T-helper 2 cell treated with Interferon-gamma antibody and Interleukin-4, amounts not matched to agents 5 μg/mL and 100 μg/mL, for 36 hours (primary cell): ENCODE data around the gene GAS2.
A peak's percentile ranks its signal among the peaks of the same experiment; 100 is the strongest.

Experiments
- DNase-seq: peaks from one replicate; pipeline ENCODE4 v3.0.0; 2021; ENCODE audit warnings: low spot score
- H3K27ac Mint-ChIP-seq: one replicate; pipeline ENCODE4 v1.8.0; 2021; ENCODE audit warnings: mild to moderate bottlenecking, mixed read lengths
- H3K27me3 Mint-ChIP-seq: one replicate; pipeline ENCODE4 v1.8.0; 2021; ENCODE audit warnings: low read depth, mixed read lengths
- H3K36me3 Mint-ChIP-seq: one replicate; pipeline ENCODE4 v1.8.0; 2021; ENCODE audit warnings: low read depth, mixed read lengths
- H3K4me1 Mint-ChIP-seq: one replicate; pipeline ENCODE4 v1.8.0; 2021; ENCODE audit warnings: low read depth, mixed read lengths
- H3K4me3 Mint-ChIP-seq: one replicate; pipeline ENCODE4 v1.8.0; 2022; ENCODE audit warnings: mild to moderate bottlenecking, moderate library complexity, mixed read lengths
- H3K9me3 Mint-ChIP-seq: one replicate; pipeline ENCODE4 v1.8.0; 2021; ENCODE audit warnings: mixed read lengths

Gene GAS2

GRCh38 chr11:22768281-22768680 lies 101.9 kb downstream of the GAS2 start:
- Mint-ChIP-seq H3K27me3 (no peaks in the 10 kb centered on the region), H3K36me3 (no peaks in the 10 kb centered on the region), H3K27ac (no peak overlapping the region), H3K4me3 (no peak overlapping the region), H3K4me1 (no peaks in the 10 kb centered on the region), H3K9me3 (no peaks in the 10 kb centered on the region)
- DNase-seq: no peak

- H3K36me3 Mint-ChIP-seq: no peaks in the 10 kb centered on the region
- H3K4me1 Mint-ChIP-seq: no peaks in the 10 kb centered on the region
- DNase-seq: no peak
- no peaks in the 10 kb centered on the region for H3K27me3 Mint-ChIP-seq
- H3K9me3 Mint-ChIP-seq: no peaks in the 10 kb centered on the region
- H3K4me3 Mint-ChIP-seq: no peak overlapping the region
- no peak overlapping the region for H3K27ac Mint-ChIP-seq
These were observed 102.7 kb downstream of the GAS2 start for GRCh38 chr11:22769081-22769480.

DNA sequence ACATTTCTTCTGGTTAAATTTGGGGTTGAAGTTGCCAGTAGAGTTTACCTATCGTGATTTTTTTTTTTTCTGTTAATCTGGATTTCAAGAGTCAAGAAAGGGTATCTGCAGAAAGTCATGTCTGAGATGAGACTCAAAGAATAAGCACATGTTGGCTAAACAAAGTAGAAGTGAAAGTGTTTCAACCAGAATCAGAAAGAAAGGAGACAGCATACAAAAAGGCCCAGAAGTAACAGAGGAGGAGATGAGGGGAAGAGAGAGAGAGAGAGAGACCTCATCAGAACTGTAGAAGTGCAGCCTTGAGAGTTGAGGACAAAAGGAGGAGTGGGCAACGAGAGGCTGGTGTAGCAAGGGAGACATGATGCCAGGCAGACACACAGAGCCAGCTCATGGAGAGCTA lies 108.3 kb downstream of the GAS2 start:
- Mint-ChIP-seq H3K9me3 (no peaks in the 10 kb centered on the region), H3K4me3 (no peak overlapping the region), H3K4me1 (peaks cover 3% of the 10 kb centered on the region), H3K36me3 (no peaks in the 10 kb centered on the region), H3K27me3 (peaks cover 4% of the 10 kb centered on the region), H3K27ac (peak overlapping the region; percentile 6)
- DNase-seq: no peak

- no peak overlapping the region for H3K27ac Mint-ChIP-seq
- no peak for DNase-seq
- H3K4me3 Mint-ChIP-seq: no peak overlapping the region
- no peaks in the 10 kb centered on the region for H3K9me3 Mint-ChIP-seq
- H3K4me1 Mint-ChIP-seq: peaks cover 3% of the 10 kb centered on the region
- no peaks in the 10 kb centered on the region for H3K36me3 Mint-ChIP-seq
- H3K27me3 Mint-ChIP-seq: peaks cover 4% of the 10 kb centered on the region
These were observed 108.8 kb downstream of the GAS2 start for GRCh38 chr11:22775248-22775647.

GRCh38 chr11:22778642-22779041 lies 112.2 kb downstream of the GAS2 start:
- DNase-seq: no peak
- no peak overlapping the region for H3K4me3 Mint-ChIP-seq
- no peaks in the 10 kb centered on the region for H3K9me3 Mint-ChIP-seq
- H3K27me3 Mint-ChIP-seq: peaks cover 4% of the 10 kb centered on the region
- peaks cover 7% of the 10 kb centered on the region for H3K4me1 Mint-ChIP-seq
- H3K36me3 Mint-ChIP-seq: no peaks in the 10 kb centered on the region
- no peak overlapping the region for H3K27ac Mint-ChIP-seq

DNA sequence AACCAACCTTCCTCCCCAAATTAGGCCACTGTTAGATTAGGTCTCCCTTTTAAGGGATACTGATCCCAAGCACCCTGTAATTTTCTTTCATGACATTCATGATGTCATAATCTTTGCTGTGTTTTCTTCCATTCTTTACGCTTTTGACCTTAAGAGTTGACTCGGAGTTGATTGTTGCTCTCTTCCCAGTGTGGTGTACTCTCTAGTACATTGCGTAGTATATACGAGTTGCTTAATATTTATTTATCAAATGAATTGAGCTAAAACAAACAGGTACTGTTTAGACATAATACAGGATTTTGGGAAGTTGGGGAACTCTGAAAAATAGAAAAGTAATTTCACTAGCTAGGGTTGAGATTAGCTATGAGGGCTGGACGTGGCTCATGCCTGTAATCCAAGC lies 113.4 kb downstream of the GAS2 start:
- Mint-ChIP-seq H3K27me3 (peaks cover 1% of the 10 kb centered on the region), H3K4me1 (peaks cover 4% of the 10 kb centered on the region), H3K27ac (no peak overlapping the region), H3K4me3 (no peak overlapping the region), H3K36me3 (no peaks in the 10 kb centered on the region), H3K9me3 (no peaks in the 10 kb centered on the region)
- DNase-seq: no peak

- Mint-ChIP-seq H3K27me3 (no peaks in the 10 kb centered on the region), H3K36me3 (no peaks in the 10 kb centered on the region), H3K4me1 (peaks cover 4% of the 10 kb centered on the region), H3K9me3 (no peaks in the 10 kb centered on the region), H3K27ac (no peak overlapping the region), H3K4me3 (no peak overlapping the region)
- DNase-seq: no peak
These were observed 114.7 kb downstream of the GAS2 start for GRCh38 chr11:22780952-22781593.

- Mint-ChIP-seq H3K36me3 (no peaks in the 10 kb centered on the region), H3K27ac (no peak overlapping the region), H3K9me3 (no peaks in the 10 kb centered on the region), H3K4me1 (peaks cover 4% of the 10 kb centered on the region), H3K27me3 (no peaks in the 10 kb centered on the region), H3K4me3 (no peak overlapping the region)
- DNase-seq: no peak
These were observed 118.8 kb downstream of the GAS2 start for GRCh38 chr11:22785251-22785650.

- Mint-ChIP-seq H3K27me3 (no peaks in the 10 kb centered on the region), H3K36me3 (no peaks in the 10 kb centered on the region), H3K4me3 (no peak overlapping the region), H3K4me1 (peaks cover 2% of the 10 kb centered on the region), H3K27ac (no peak overlapping the region), H3K9me3 (no peaks in the 10 kb centered on the region)
- DNase-seq: no peak
These were observed 120.1 kb downstream of the GAS2 start for GRCh38 chr11:22786475-22786874.

GRCh38 chr11:22787055-22787454 lies 120.6 kb downstream of the GAS2 start:
- Mint-ChIP-seq H3K36me3 (no peaks in the 10 kb centered on the region), H3K27me3 (no peaks in the 10 kb centered on the region), H3K9me3 (no peaks in the 10 kb centered on the region), H3K27ac (no peak overlapping the region), H3K4me3 (no peak overlapping the region), H3K4me1 (peaks cover 2% of the 10 kb centered on the region)
- no peak for DNase-seq

DNA sequence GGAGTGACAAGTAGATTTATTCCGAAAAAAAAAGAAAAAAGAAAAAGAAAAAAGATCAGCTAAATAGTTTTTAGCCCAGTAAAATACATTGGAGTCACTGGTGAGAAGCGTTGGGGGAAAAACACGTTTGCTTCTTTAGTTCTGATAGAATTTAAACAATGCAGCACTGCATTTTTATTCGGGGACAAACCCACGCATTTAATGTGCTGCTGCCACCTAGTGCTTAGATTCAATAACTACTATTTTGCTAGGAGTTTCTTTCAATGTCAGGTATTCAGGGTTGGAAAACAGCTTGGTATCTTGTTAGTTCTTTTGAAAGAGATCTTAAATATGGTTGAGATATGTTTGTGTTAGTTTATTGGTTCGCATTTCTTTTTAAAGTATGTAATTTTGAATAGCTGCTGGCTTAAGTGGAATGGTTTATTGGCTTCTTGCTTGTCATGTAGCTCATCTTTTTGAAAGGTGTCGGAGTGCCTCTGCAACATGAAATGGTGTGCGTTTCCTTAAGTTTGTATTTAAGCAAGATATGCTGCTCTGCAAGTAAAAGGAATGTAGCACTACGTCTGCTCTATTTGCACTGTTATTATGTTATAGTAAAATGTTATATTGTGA lies 121.2 kb downstream of the GAS2 start:
- H3K36me3 Mint-ChIP-seq: no peaks in the 10 kb centered on the region
- DNase-seq: no peak
- no peaks in the 10 kb centered on the region for H3K9me3 Mint-ChIP-seq
- no peaks in the 10 kb centered on the region for H3K27me3 Mint-ChIP-seq
- H3K4me1 Mint-ChIP-seq: peaks cover 2% of the 10 kb centered on the region
- no peak overlapping the region for H3K27ac Mint-ChIP-seq
- H3K4me3 Mint-ChIP-seq: no peak overlapping the region

DNA sequence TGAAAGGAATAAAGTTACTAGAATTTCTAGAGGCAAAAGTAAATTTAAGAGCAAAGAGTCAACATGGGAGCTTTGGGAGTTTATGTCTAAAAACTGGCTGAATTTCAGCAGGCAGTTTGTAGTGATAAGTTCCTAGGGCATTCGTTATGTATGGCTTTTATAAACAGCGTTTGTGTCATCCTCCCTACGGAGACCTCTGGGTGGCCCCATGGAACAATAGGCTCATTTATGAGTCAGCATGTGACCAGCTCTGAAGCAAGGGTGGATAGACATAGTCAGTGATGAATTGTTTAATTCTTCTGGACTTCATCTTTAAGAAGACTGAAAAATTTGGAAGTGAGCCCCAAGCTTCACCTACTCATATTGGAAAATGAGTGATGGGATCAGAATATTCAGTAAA lies 126.1 kb downstream of the GAS2 start:
- H3K27me3 Mint-ChIP-seq: peaks cover 2% of the 10 kb centered on the region
- H3K36me3 Mint-ChIP-seq: no peaks in the 10 kb centered on the region
- no peak for DNase-seq
- no peak overlapping the region for H3K27ac Mint-ChIP-seq
- no peak overlapping the region for H3K4me3 Mint-ChIP-seq
- no peaks in the 10 kb centered on the region for H3K9me3 Mint-ChIP-seq
- H3K4me1 Mint-ChIP-seq: no peaks in the 10 kb centered on the region

- no peak overlapping the region for H3K27ac Mint-ChIP-seq
- H3K36me3 Mint-ChIP-seq: no peaks in the 10 kb centered on the region
- DNase-seq: no peak
- H3K4me3 Mint-ChIP-seq: no peak overlapping the region
- peaks cover 2% of the 10 kb centered on the region for H3K27me3 Mint-ChIP-seq
- no peaks in the 10 kb centered on the region for H3K4me1 Mint-ChIP-seq
- H3K9me3 Mint-ChIP-seq: no peaks in the 10 kb centered on the region
These were observed 129.5 kb downstream of the GAS2 start for GRCh38 chr11:22795914-22796313.

GRCh38 chr11:22797047-22797446 lies 130.6 kb downstream of the GAS2 start:
- Mint-ChIP-seq H3K4me1 (no peaks in the 10 kb centered on the region), H3K4me3 (no peak overlapping the region), H3K27me3 (peaks cover 5% of the 10 kb centered on the region)

GRCh38 chr11:22798901-22799300 lies 132.5 kb downstream of the GAS2 start:
- Mint-ChIP-seq H3K36me3 (no peaks in the 10 kb centered on the region), H3K27ac (no peak overlapping the region), H3K27me3 (peaks cover 5% of the 10 kb centered on the region), H3K4me3 (no peak overlapping the region), H3K9me3 (no peaks in the 10 kb centered on the region), H3K4me1 (no peaks in the 10 kb centered on the region)
- no peak for DNase-seq

More at GRCh38 chr11:22797047-22797446, 130.6 kb downstream of the GAS2 start:
- no peak for DNase-seq
- no peaks in the 10 kb centered on the region for H3K36me3 Mint-ChIP-seq
- no peaks in the 10 kb centered on the region for H3K9me3 Mint-ChIP-seq
- H3K27ac Mint-ChIP-seq: no peak overlapping the region
